ENCODE results near the gene EDN1.
"Not testable (repeated sequence)": the region's sequence is repeated elsewhere in the genome, so short reads cannot be mapped to it uniquely, and the experiment has no call there.

The EDN1 gene

GRCh38 chr6:12313992-12314589, 23.9 kb downstream of the EDN1 start:
- DNase-seq (ENCODE audit: low spot score in 2 of 2) = no peak
- H3K4me3 Mint-ChIP-seq = no peak overlapping the region
- no peaks in the 10 kb centered on the region for H3K4me1 Mint-ChIP-seq
- H3K9me3 Mint-ChIP-seq = peaks cover 6% of the 10 kb centered on the region
- peaks cover 6% of the 10 kb centered on the region for H3K36me3 Mint-ChIP-seq
- H3K27me3 Mint-ChIP-seq = peaks cover 3% of the 10 kb centered on the region
- ATAC-seq (ENCODE audit: low read depth) = no peak
- no peak overlapping the region for H3K27ac Mint-ChIP-seq

- peaks cover 4% of the 10 kb centered on the region for H3K27me3 Mint-ChIP-seq
- no peak for ATAC-seq (ENCODE audit: low read depth)
- H3K4me1 Mint-ChIP-seq = no peaks in the 10 kb centered on the region
- H3K27ac Mint-ChIP-seq = no peak overlapping the region
- H3K36me3 Mint-ChIP-seq = peaks cover 7% of the 10 kb centered on the region
- DNase-seq (ENCODE audit: low spot score in 2 of 2) = no peak
- peaks cover 6% of the 10 kb centered on the region for H3K9me3 Mint-ChIP-seq
- H3K4me3 Mint-ChIP-seq = no peak overlapping the region
Observed at GRCh38 chr6:12314751-12315150, 24.6 kb downstream of the EDN1 start.

GRCh38 chr6:12315292-12316081, 25.3 kb downstream of the EDN1 start:
- Mint-ChIP-seq H3K36me3 (peaks cover 7% of the 10 kb centered on the region), H3K27me3 (peaks cover 4% of the 10 kb centered on the region), H3K4me1 (no peaks in the 10 kb centered on the region), H3K27ac (no peak overlapping the region), H3K9me3 (peaks cover 6% of the 10 kb centered on the region), H3K4me3 (no peak overlapping the region)
- DNase-seq (ENCODE audit: low spot score in 2 of 2) (no peak), ATAC-seq (ENCODE audit: low read depth) (no peak)

GRCh38 chr6:12318749-12319148, 28.6 kb downstream of the EDN1 start:
- Mint-ChIP-seq H3K27me3 (peaks cover 4% of the 10 kb centered on the region), H3K9me3 (peaks cover 6% of the 10 kb centered on the region), H3K4me3 (no peak overlapping the region), H3K27ac (no peak overlapping the region), H3K4me1 (no peaks in the 10 kb centered on the region), H3K36me3 (peaks cover 7% of the 10 kb centered on the region)
- ATAC-seq (ENCODE audit: low read depth) (no peak), DNase-seq (ENCODE audit: low spot score in 2 of 2) (no peak)

- H3K9me3 Mint-ChIP-seq; H3K36me3 Mint-ChIP-seq; DNase-seq (ENCODE audit: low spot score in 2 of 2); H3K27me3 Mint-ChIP-seq; ATAC-seq (ENCODE audit: low read depth); H3K4me1 Mint-ChIP-seq; H3K4me3 Mint-ChIP-seq; H3K27ac Mint-ChIP-seq: not testable (repeated sequence)
Observed at GRCh38 chr6:12320074-12320473, 29.9 kb downstream of the EDN1 start.

- Mint-ChIP-seq H3K27ac (no peak overlapping the region), H3K36me3 (peaks cover under 1% of the 10 kb centered on the region), H3K27me3 (peaks cover 9% of the 10 kb centered on the region), H3K9me3 (peaks cover under 1% of the 10 kb centered on the region), H3K4me3 (no peak overlapping the region), H3K4me1 (no peaks in the 10 kb centered on the region)
- DNase-seq (ENCODE audit: low spot score in 2 of 2) (no peak), ATAC-seq (ENCODE audit: low read depth) (no peak)
Observed at GRCh38 chr6:12324099-12324498, 33.9 kb downstream of the EDN1 start.

GRCh38 chr6:12324748-12325147, 34.6 kb downstream of the EDN1 start:
- DNase-seq (ENCODE audit: low spot score in 2 of 2) (no peak), ATAC-seq (ENCODE audit: low read depth) (no peak)
- H3K36me3 Mint-ChIP-seq = no peaks in the 10 kb centered on the region
- H3K4me3 Mint-ChIP-seq = no peak overlapping the region
- H3K9me3 Mint-ChIP-seq = no peaks in the 10 kb centered on the region
- H3K27me3 Mint-ChIP-seq = peaks cover 10% of the 10 kb centered on the region
- H3K4me1 Mint-ChIP-seq = no peaks in the 10 kb centered on the region
- no peak overlapping the region for H3K27ac Mint-ChIP-seq

- no peak for ATAC-seq (ENCODE audit: low read depth)
- H3K9me3 Mint-ChIP-seq = no peaks in the 10 kb centered on the region
- no peaks in the 10 kb centered on the region for H3K4me1 Mint-ChIP-seq
- H3K27me3 Mint-ChIP-seq = peaks cover 11% of the 10 kb centered on the region
- H3K36me3 Mint-ChIP-seq = no peaks in the 10 kb centered on the region
- H3K4me3 Mint-ChIP-seq = no peak overlapping the region
- DNase-seq (ENCODE audit: low spot score in 2 of 2) = no peak
- H3K27ac Mint-ChIP-seq = no peak overlapping the region
Observed at GRCh38 chr6:12325872-12326271, 35.7 kb downstream of the EDN1 start.

GRCh38 chr6:12327391-12327790, 37.2 kb downstream of the EDN1 start:
- no peak overlapping the region for H3K4me3 Mint-ChIP-seq
- H3K4me1 Mint-ChIP-seq = peaks cover under 1% of the 10 kb centered on the region
- DNase-seq (ENCODE audit: low spot score in 2 of 2) = no peak
- no peak for ATAC-seq (ENCODE audit: low read depth)
- H3K9me3 Mint-ChIP-seq = no peaks in the 10 kb centered on the region
- H3K27ac Mint-ChIP-seq = no peak overlapping the region
- H3K36me3 Mint-ChIP-seq = no peaks in the 10 kb centered on the region
- peaks cover 11% of the 10 kb centered on the region for H3K27me3 Mint-ChIP-seq

- Mint-ChIP-seq H3K4me3 (no peak overlapping the region), H3K4me1 (peaks cover 2% of the 10 kb centered on the region), H3K27me3 (peaks cover 11% of the 10 kb centered on the region), H3K9me3 (no peaks in the 10 kb centered on the region), H3K27ac (no peak overlapping the region), H3K36me3 (no peaks in the 10 kb centered on the region)
- DNase-seq (ENCODE audit: low spot score in 2 of 2) (no peak), ATAC-seq (ENCODE audit: low read depth) (no peak)
Observed at GRCh38 chr6:12327988-12328387, 37.8 kb downstream of the EDN1 start.

GRCh38 chr6:12328701-12329100, 38.5 kb downstream of the EDN1 start:
- Mint-ChIP-seq H3K36me3 (no peaks in the 10 kb centered on the region), H3K4me3 (no peak overlapping the region), H3K4me1 (peaks cover 4% of the 10 kb centered on the region), H3K27ac (no peak overlapping the region), H3K27me3 (peaks cover 11% of the 10 kb centered on the region), H3K9me3 (no peaks in the 10 kb centered on the region)
- DNase-seq (ENCODE audit: low spot score in 2 of 2) (no peak), ATAC-seq (ENCODE audit: low read depth) (no peak)

GRCh38 chr6:12331474-12331873, 41.3 kb downstream of the EDN1 start:
- peaks cover 6% of the 10 kb centered on the region for H3K27me3 Mint-ChIP-seq
- no peak for ATAC-seq (ENCODE audit: low read depth)
- H3K27ac Mint-ChIP-seq = no peak overlapping the region
- no peaks in the 10 kb centered on the region for H3K36me3 Mint-ChIP-seq
- DNase-seq (ENCODE audit: low spot score in 2 of 2) = no peak
- no peak overlapping the region for H3K4me3 Mint-ChIP-seq
- H3K4me1 Mint-ChIP-seq = peaks cover 4% of the 10 kb centered on the region
- H3K9me3 Mint-ChIP-seq = no peaks in the 10 kb centered on the region

GRCh38 chr6:12331951-12332749, 42.0 kb downstream of the EDN1 start:
- H3K4me3 Mint-ChIP-seq = no peak overlapping the region
- no peak for ATAC-seq (ENCODE audit: low read depth)
- H3K4me1 Mint-ChIP-seq = peaks cover 4% of the 10 kb centered on the region
- no peaks in the 10 kb centered on the region for H3K9me3 Mint-ChIP-seq
- no peak overlapping the region for H3K27ac Mint-ChIP-seq
- peaks cover 6% of the 10 kb centered on the region for H3K27me3 Mint-ChIP-seq
- H3K36me3 Mint-ChIP-seq = no peaks in the 10 kb centered on the region
- no peak for DNase-seq (ENCODE audit: low spot score in 2 of 2)

GRCh38 chr6:12332750-12333079, 42.6 kb downstream of the EDN1 start:
- not testable (repeated sequence) for H3K27me3 Mint-ChIP-seq; ATAC-seq (ENCODE audit: low read depth); H3K27ac Mint-ChIP-seq; H3K4me3 Mint-ChIP-seq; H3K9me3 Mint-ChIP-seq; H3K36me3 Mint-ChIP-seq; H3K4me1 Mint-ChIP-seq; DNase-seq (ENCODE audit: low spot score in 2 of 2)
